Measurements from ENCODE around the gene MAGI2. TPM values are rescaled to one million over a fixed set of nuclear protein-coding genes. Genes with fewer than 3 reads are reported as not detected.

The MAGI2 gene
- total RNA-seq, 4 donors from 2014 or later = 0.90 to 2.4 (median 0.99) TPM

GRCh38 chr7:78863281-78863680, 590.2 kb downstream of the MAGI2 start:
- intact Hi-C loops (cut with DNase I; ENCODE audit: low total_unique reads) (no loop called here), in situ Hi-C loops (cut with MboI; ENCODE audit: low sequenced_read_pairs in 4 of 4) (no loop called here)
- Histone ChIP-seq H3K27me3 (no peaks in the 10 kb centered on the region), H3K4me3 (no peak overlapping the region), H3K27ac (no peak overlapping the region), H3K4me1 (no peaks in the 10 kb centered on the region), H3K36me3 (no peaks in the 10 kb centered on the region), H3K9me3 (no peaks in the 10 kb centered on the region)
- no peak for DNase-seq
- TF ChIP-seq CTCF (IDR thresholded peaks at IDR 0.05 in 4 of 5, conservative IDR thresholded peaks at IDR 0.05 in 1 of 5) = no peak
- TF ChIP-seq POLR2A (IDR thresholded peaks at IDR 0.05) = no peak
- ATAC-seq = no peak

GRCh38 chr7:78862411-78862900, 591.0 kb downstream of the MAGI2 start:
- intact Hi-C loops (cut with DNase I; ENCODE audit: low total_unique reads) = no loop called here
- in situ Hi-C loops (cut with MboI; ENCODE audit: low sequenced_read_pairs in 4 of 4) = no loop called here
- Histone ChIP-seq H3K9me3 (no peaks in the 10 kb centered on the region), H3K4me1 (no peaks in the 10 kb centered on the region), H3K27me3 (no peaks in the 10 kb centered on the region), H3K27ac (no peak overlapping the region), H3K36me3 (no peaks in the 10 kb centered on the region), H3K4me3 (no peak overlapping the region)
- no peak for ATAC-seq
- DNase-seq = no peak
- TF ChIP-seq CTCF (IDR thresholded peaks at IDR 0.05 in 4 of 5, conservative IDR thresholded peaks at IDR 0.05 in 1 of 5) (no peak), POLR2A (IDR thresholded peaks at IDR 0.05) (no peak)

- DNase-seq = no peak
- H3K27ac ChIP-seq = no peak overlapping the region
- ATAC-seq = no peak
- no peaks in the 10 kb centered on the region for H3K36me3 ChIP-seq
- intact Hi-C loops (cut with DNase I; ENCODE audit: low total_unique reads) = no loop called here
- no peaks in the 10 kb centered on the region for H3K9me3 ChIP-seq
- H3K27me3 ChIP-seq = no peaks in the 10 kb centered on the region
- H3K4me1 ChIP-seq = peaks cover 5 to 13% of the 10 kb centered on the region in 2 donors
- no peak overlapping the region for H3K4me3 ChIP-seq
- TF ChIP-seq POLR2A (IDR thresholded peaks at IDR 0.05) (no peak), CTCF (IDR thresholded peaks at IDR 0.05 in 4 of 5, conservative IDR thresholded peaks at IDR 0.05 in 1 of 5) (no peak)
- in situ Hi-C loops (cut with MboI; ENCODE audit: low sequenced_read_pairs in 4 of 4) = no loop called here
Observed at GRCh38 chr7:78852951-78853350, 600.5 kb downstream of the MAGI2 start.

GRCh38 chr7:78850093-78850740, 603.2 kb downstream of the MAGI2 start:
- intact Hi-C loops (cut with DNase I; ENCODE audit: low total_unique reads) = no loop called here

More at GRCh38 chr7:78850093-78850740, 603.2 kb downstream of the MAGI2 start:
- ATAC-seq (no peak), DNase-seq (no peak)
- no peak overlapping the region for H3K4me3 ChIP-seq
- H3K27me3 ChIP-seq = no peaks in the 10 kb centered on the region
- no peak overlapping the region for H3K27ac ChIP-seq
- in situ Hi-C loops (cut with MboI; ENCODE audit: low sequenced_read_pairs in 4 of 4) = no loop called here
- H3K4me1 ChIP-seq = peaks cover 5 to 13% of the 10 kb centered on the region in 2 donors
- no peak for TF ChIP-seq CTCF (IDR thresholded peaks at IDR 0.05 in 4 of 5, conservative IDR thresholded peaks at IDR 0.05 in 1 of 5)
- no peak for TF ChIP-seq POLR2A (IDR thresholded peaks at IDR 0.05)
- H3K9me3 ChIP-seq = no peaks in the 10 kb centered on the region
- no peaks in the 10 kb centered on the region for H3K36me3 ChIP-seq
